OCI-LY1 (cell line): Measurements from ENCODE around the gene UBASH3B.

Experiments
- CTCF ChIP-seq: fragments of 200-600 bp; sonication (generic), shearing (Covaris generic); IDR thresholded peaks from 2 replicates; pipeline ENCODE4 v1.5.1; 2017; ENCODE audit warnings: mild to moderate bottlenecking, antibody characterized with exemption, low read length, moderate library complexity, mixed read lengths
- EZH2 ChIP-seq: fragments of 200-600 bp; sonication (generic), shearing (Covaris generic); IDR thresholded peaks from 2 replicates; pipeline ENCODE4 v1.8.0; 2017; ENCODE audit warnings: borderline replicate concordance, mixed run types, mild to moderate bottlenecking, antibody characterized with exemption, low read length, moderate library complexity, mixed read lengths

- TF ChIP-seq CTCF (no peak), EZH2 (no peak)
These were observed 36.1 kb downstream of the UBASH3B start for GRCh38 chr11:122691549-122692150.
